ENCODE data around the gene ACTMAP. TPM values are rescaled to one million over a fixed set of nuclear protein-coding genes. Genes with fewer than 3 reads are reported as not detected.
"Not testable (repeated sequence)": the region's sequence is repeated elsewhere in the genome, so short reads cannot be mapped to it uniquely, and the experiment has no call there.

The ACTMAP gene
- total and polyA plus RNA-seq, 11 donors = 4.2 to 11.1 (median 8.1) TPM

DNA sequence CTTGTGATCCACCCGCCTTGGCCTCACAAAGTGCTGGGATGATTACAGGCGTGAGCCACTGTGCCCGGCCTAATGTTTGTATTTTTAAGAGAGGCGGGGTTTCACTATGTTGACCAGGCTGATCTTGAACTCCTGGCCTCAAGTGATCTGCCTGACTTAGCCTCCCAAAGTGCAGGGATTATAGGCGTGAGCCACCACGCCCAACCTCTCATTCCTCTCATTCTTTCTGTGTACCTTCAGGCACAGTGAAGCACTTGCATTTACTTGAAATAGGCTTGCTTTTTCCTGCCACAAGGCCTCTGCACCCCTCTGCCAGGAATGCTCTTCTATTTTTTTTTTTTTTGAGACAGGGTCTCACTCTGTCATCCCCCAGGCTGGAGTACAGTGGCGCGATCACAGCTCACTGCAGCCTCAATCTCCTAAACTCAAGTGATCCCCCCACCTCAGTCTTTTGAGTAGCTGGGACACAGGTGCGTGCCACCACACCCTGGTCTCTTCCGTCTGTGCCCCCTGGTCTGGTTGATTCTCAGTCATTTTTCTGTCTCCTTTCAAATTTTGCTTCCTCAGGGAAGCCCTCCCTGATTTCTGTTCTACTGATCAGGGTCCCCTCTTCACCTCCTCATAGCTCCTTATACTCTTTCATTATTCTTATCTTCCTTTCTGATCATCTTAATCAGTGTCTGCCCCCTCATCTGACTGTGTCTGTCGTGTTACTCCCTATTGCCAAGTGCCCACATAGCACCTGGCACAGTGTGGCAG is 15.1 kb downstream of the ACTMAP start:
- no peak for DNase-seq
- H3K27me3 ChIP-seq = no peaks in the 10 kb centered on the region
- TF ChIP-seq, protein P1, sequence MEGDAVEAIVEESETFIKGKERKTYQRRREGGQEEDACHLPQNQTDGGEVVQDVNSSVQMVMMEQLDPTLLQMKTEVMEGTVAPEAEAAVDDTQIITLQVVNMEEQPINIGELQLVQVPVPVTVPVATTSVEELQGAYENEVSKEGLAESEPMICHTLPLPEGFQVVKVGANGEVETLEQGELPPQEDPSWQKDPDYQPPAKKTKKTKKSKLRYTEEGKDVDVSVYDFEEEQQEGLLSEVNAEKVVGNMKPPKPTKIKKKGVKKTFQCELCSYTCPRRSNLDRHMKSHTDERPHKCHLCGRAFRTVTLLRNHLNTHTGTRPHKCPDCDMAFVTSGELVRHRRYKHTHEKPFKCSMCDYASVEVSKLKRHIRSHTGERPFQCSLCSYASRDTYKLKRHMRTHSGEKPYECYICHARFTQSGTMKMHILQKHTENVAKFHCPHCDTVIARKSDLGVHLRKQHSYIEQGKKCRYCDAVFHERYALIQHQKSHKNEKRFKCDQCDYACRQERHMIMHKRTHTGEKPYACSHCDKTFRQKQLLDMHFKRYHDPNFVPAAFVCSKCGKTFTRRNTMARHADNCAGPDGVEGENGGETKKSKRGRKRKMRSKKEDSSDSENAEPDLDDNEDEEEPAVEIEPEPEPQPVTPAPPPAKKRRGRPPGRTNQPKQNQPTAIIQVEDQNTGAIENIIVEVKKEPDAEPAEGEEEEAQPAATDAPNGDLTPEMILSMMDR (IDR thresholded peaks at IDR 0.05) = no peak
- TF ChIP-seq POLR2A (IDR thresholded peaks at IDR 0.05) = no peak
- no peak overlapping the region for H3K27ac ChIP-seq
- 95 to 97% (median 95%) methylated on average over 11 of the region's 11 CpGs for WGBS, 4 donors
- H3K36me3 ChIP-seq = peaks cover 2 to 100% (median 95%) of the 10 kb centered on the region in 9 donors
- intact Hi-C loops (cut with DNase I) = loop anchor here in 1 of 10 donors (5.0 kb wide), 1 partner anchor 63 kb away; no protein-coding TSS in a partner anchor
- peaks cover 0 to 10% (median 2%) of the 10 kb centered on the region in 12 donors for H3K4me1 ChIP-seq
- H3K9me3 ChIP-seq = no peaks in the 10 kb centered on the region
- no peak for ATAC-seq
- H3K4me3 ChIP-seq = no peak overlapping the region

DNA sequence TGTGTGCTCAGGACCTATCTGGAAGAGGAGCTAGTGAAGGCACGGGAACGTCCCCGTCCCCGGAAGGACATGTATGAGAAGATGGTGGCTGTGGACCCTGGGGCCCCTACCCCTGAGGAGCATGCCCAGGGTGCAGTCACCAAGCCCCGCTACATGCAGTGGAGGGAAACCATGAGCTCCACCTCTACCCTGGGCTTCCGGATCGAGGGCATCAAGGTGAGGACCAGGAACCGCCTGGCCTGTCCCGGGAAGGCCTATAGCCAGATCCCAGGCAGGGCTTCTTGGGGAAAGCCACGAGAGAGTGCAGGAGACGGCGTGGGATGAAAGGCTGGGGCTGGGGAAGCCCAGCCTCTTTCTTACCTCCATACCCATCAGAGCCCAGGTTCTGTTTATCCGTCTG is 17.1 kb downstream of the ACTMAP start:
- ATAC-seq (no peak), DNase-seq (no peak)
- Histone ChIP-seq H3K9me3 (no peaks in the 10 kb centered on the region), H3K4me3 (no peak overlapping the region), H3K4me1 (no peaks in the 10 kb centered on the region), H3K27me3 (no peaks in the 10 kb centered on the region), H3K27ac (no peak overlapping the region), H3K36me3 (peaks cover 2 to 100% (median 96%) of the 10 kb centered on the region in 9 donors)
- TF ChIP-seq, protein P1 (IDR thresholded peaks at IDR 0.05) = no peak
- TF ChIP-seq POLR2A (IDR thresholded peaks at IDR 0.05) = no peak
- 90 to 94% (median 93%) methylated on average over 13 of the region's 13 CpGs for WGBS, 4 donors
- intact Hi-C loops (cut with DNase I) = no loop called here

DNA sequence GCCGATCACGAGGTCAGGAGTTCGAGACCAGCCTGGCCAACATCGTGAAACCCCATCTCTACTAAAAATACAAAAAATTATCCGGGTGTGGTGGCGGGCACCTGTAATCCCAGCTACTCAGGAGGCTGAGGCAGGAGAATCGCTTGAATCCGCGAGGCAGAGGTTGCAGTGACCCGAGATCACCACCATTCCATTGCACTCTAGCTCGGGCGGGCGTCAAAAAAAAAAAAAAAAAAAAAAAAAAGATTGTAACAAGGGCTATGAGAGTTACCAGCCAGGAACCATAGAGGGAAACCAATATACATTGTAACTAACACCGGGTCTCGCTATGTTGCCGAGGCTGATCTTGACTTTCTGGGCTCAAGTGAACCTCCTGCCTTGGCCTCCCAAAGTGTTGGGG is 18.0 kb downstream of the ACTMAP start:
- H3K4me3 ChIP-seq; intact Hi-C loops (cut with DNase I); ATAC-seq; DNase-seq; H3K27ac ChIP-seq; H3K9me3 ChIP-seq; H3K4me1 ChIP-seq; H3K27me3 ChIP-seq: not testable (repeated sequence)
- peaks cover 2 to 100% (median 97%) of the 10 kb centered on the region in 9 donors for H3K36me3 ChIP-seq
- WGBS, 4 donors = 95 to 97% (median 96%) methylated on average over 16 of the region's 16 CpGs

DNA sequence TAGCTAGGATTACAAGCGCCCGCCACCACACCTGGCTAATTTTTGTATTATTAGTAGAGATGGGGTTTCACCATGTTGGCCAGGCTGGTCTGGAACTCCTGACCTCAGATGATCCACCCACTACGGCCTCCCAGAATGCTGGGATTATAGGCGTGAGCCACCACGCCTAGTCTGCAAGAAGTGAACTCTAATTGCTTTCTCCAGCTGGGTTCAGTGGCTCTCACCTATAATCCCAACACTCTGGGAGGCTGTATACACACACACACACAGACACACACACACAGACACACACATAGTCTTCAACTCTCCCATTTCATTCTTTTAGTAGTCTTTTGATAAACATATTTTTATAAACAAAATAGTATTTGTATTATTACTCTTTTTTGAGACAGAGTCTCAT is 20.2 kb downstream of the ACTMAP start:
- H3K36me3 ChIP-seq = peaks cover 6 to 100% (median 97%) of the 10 kb centered on the region in 9 donors
- intact Hi-C loops (cut with DNase I); H3K27me3 ChIP-seq; H3K4me3 ChIP-seq; DNase-seq; H3K9me3 ChIP-seq; H3K4me1 ChIP-seq; H3K27ac ChIP-seq; ATAC-seq: not testable (repeated sequence)
- 90 to 98% (median 96%) methylated on average over 5 of the region's 5 CpGs for WGBS, 4 donors

DNA sequence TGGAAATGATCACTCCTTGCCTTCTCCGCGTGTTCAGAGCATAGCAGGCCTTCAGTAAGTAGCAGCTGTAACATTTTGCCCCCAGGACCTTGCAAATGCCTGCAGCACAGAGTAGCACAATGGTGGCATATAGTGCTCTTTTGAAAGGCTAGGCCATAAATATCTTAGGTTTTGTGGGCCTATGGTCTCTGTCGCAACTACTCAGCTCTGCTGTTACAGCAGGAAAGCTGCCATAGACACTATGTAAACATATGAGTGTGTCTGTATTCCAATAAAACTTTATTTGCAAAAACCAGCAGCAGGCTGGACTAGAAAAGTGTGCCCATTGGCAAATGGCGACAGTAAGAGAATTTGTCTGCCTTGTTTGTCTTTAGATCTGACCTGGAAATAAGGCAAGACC is 24.0 kb downstream of the ACTMAP start:
- no peaks in the 10 kb centered on the region for H3K27me3 ChIP-seq
- no peak overlapping the region for H3K27ac ChIP-seq
- no peak overlapping the region for H3K4me3 ChIP-seq
- DNase-seq (no peak), ATAC-seq (no peak)
- intact Hi-C loops (cut with DNase I) = no loop called here
- peaks cover 0 to 3% (median 0%) of the 10 kb centered on the region in 12 donors for H3K9me3 ChIP-seq
- 92 to 99% (median 98%) methylated on average over 4 of the region's 4 CpGs for WGBS, 4 donors
- H3K36me3 ChIP-seq = peaks cover 4 to 84% (median 77%) of the 10 kb centered on the region in 9 donors
- H3K4me1 ChIP-seq = peaks cover 4 to 23% (median 12%) of the 10 kb centered on the region in 12 donors
- TF ChIP-seq, protein P1 (IDR thresholded peaks at IDR 0.05) = no peak
- no peak for TF ChIP-seq POLR2A (IDR thresholded peaks at IDR 0.05)

Data from heart left ventricle (tissue), 16 donors.